ENCODE measurements around the gene GNA15.

DNA sequence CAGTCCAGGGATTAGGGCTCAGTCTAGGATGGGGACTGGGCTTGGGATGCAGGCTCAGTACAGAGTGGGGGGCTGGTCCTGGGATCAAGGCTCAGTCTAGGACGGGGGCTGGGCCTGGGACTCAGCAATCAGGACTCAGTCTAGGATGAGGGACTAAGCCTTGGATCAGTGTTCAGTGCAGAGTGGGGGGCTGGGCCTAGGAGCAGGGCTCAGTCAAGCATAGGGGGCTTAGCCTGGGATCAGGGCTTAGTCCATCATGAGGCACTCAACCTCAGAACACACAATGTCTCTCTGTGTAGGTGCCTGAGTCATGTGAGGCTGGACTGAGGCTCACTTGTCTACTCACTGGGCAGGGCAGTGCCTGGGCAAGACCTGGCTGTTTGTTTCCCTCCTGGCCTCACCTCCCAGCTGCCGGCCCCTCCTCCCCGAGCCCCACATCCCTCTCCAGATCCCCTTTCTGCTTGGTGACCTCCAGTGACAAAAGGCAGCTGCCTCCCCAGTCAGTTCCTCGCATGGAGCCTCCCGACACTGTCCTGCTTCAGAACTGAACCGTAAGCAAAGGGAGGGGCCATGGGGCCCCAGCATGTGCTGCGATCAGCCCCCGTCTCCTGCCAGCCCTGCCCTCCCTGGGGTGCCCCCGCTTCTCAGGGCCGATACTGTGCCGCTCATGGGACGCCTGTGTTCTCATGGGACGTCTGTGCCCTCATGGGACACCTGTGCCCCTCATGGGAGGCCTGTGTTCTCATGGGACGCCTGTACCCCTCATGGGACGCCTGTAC is 36.2 kb downstream of the GNA15 start:
- TF ChIP-seq, protein P1, sequence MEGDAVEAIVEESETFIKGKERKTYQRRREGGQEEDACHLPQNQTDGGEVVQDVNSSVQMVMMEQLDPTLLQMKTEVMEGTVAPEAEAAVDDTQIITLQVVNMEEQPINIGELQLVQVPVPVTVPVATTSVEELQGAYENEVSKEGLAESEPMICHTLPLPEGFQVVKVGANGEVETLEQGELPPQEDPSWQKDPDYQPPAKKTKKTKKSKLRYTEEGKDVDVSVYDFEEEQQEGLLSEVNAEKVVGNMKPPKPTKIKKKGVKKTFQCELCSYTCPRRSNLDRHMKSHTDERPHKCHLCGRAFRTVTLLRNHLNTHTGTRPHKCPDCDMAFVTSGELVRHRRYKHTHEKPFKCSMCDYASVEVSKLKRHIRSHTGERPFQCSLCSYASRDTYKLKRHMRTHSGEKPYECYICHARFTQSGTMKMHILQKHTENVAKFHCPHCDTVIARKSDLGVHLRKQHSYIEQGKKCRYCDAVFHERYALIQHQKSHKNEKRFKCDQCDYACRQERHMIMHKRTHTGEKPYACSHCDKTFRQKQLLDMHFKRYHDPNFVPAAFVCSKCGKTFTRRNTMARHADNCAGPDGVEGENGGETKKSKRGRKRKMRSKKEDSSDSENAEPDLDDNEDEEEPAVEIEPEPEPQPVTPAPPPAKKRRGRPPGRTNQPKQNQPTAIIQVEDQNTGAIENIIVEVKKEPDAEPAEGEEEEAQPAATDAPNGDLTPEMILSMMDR (IDR thresholded peaks at IDR 0.05; ENCODE audit: insufficient read depth, low read length), result no peak
- TF ChIP-seq GABPA (IDR thresholded peaks at IDR 0.05; ENCODE audit: low read depth) (no peak), POLR2AphosphoS5 (IDR thresholded peaks at IDR 0.05; ENCODE audit: low read depth) (no peak), SPI1 (IDR thresholded peaks at IDR 0.05; ENCODE audit: borderline replicate concordance, low read depth) (no peak)
- TF ChIP-seq, protein P2, sequence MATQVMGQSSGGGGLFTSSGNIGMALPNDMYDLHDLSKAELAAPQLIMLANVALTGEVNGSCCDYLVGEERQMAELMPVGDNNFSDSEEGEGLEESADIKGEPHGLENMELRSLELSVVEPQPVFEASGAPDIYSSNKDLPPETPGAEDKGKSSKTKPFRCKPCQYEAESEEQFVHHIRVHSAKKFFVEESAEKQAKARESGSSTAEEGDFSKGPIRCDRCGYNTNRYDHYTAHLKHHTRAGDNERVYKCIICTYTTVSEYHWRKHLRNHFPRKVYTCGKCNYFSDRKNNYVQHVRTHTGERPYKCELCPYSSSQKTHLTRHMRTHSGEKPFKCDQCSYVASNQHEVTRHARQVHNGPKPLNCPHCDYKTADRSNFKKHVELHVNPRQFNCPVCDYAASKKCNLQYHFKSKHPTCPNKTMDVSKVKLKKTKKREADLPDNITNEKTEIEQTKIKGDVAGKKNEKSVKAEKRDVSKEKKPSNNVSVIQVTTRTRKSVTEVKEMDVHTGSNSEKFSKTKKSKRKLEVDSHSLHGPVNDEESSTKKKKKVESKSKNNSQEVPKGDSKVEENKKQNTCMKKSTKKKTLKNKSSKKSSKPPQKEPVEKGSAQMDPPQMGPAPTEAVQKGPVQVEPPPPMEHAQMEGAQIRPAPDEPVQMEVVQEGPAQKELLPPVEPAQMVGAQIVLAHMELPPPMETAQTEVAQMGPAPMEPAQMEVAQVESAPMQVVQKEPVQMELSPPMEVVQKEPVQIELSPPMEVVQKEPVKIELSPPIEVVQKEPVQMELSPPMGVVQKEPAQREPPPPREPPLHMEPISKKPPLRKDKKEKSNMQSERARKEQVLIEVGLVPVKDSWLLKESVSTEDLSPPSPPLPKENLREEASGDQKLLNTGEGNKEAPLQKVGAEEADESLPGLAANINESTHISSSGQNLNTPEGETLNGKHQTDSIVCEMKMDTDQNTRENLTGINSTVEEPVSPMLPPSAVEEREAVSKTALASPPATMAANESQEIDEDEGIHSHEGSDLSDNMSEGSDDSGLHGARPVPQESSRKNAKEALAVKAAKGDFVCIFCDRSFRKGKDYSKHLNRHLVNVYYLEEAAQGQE (IDR thresholded peaks at IDR 0.05; ENCODE audit: insufficient replicate concordance, low read depth), result no peak

Data from HL-60 (cell line).